GM19023 (cell line): Measurements from ENCODE around the gene NDUFS3.
A peak's percentile ranks its signal among the peaks of the same experiment; 100 is the strongest.

Experiments
- ATAC-seq: cut with Tn5 transposase; IDR thresholded peaks from one replicate; pipeline ENCODE4 v1.9.1; 2021; ENCODE audit warnings: mild to moderate bottlenecking, moderate library complexity; ENCODE audit not compliant: unreplicated experiment

The NDUFS3 gene

GRCh38 chr11:47589584-47589976 is 10.7 kb downstream of the NDUFS3 start:
- no peak for ATAC-seq

DNA sequence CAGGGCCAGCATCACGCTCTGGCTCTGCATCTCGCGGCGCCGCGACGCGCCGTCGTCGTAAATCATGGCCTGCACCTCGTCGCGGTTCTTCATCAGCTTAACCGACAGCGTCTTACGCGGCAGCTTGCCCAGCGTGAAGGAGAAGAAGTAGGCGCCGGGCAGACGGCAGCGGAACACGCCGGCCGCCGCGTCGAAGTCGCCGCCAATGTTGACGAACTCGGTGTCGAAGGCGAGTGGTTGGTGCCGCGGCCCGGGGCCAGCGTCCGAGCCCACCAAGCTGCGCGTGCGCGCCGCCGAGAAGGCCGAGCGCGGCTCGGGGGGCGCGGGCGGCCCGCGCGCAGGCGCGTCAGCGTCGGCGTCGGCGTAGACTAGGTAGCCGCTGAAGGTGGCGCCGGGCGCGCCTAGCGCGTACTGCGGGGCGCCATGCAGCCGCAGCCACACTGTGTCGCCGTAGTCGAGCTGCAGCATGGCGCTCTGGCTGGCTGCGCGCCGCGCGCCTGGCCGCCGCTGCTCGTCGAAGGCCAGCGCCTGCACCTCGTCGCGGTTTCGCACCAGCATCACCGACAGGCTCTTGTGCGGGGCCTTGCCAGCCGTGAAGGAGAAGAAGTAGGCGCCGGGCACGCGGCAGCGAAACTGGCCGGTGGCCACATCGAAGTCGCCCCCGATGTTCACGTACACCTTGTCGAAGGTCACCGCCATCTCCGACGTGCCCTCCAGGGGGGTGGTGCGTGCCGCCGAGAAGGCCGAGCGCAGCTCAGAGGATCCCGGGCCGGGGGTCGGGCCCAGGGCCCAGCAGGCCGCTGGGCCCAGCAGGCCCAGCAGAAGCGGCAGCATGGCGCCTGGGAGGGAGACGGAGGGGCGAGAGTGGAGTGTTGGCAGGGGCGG is 11.3 kb downstream of the NDUFS3 start:
- ATAC-seq = no peak

DNA sequence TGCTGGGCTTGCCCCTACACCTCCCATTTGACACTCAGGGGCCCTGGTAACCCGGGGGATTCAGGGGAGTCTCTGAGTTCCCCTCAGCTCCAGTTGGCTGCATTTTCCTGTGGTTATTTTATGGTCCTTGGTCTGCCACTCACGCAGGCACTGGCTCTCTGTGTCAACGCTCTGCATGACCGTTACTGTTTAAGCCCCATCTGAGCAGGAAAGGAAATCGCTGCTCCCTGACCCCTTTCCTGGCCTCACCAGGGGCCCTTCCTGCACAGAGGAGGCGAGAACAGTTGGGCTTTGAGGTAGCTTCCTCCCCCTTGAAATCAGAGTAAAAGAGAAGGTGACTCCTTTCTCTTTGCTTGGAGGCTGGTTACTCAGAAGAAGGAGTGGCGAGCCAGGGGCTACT is 12.9 kb downstream of the NDUFS3 start:
- no peak for ATAC-seq

DNA sequence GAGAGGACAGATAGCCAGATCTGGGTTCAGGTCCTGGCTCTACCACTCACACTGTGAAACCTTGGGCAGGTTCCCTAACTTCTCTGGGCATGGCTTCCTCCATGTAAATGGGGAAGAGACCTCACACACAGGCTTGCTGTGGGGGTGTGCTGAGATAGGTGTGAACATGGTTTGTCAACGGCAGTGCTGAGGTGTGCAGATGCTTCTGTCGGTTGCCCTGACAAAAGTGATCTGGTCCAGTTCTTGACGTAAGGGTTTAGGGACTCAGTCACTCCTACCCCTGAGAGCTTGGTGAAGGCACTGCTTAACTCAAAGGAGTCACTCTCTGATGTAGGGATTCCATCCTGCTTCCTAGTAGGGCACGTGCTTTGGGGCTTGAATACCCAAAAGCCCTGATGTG is 13.4 kb downstream of the NDUFS3 start:
- no peak for ATAC-seq

DNA sequence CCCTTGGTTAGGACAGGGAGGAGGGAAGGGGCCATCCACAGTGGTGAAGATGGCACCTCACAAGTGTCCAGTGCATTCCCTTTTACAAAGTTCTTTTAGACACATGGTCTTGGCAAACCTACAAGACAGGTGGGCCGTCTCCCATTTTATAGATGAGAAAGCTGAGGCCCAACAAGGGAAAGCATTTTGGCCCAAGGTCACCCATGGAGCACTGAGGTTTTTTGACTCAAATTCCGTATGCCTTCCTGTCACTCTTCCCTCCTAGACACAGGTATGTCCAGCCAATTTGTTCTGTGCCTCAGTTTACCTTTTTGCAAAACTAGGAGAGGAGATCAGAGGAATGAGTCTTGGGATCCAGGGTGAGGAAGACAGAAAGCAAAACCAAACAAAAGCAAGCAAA is 14.1 kb downstream of the NDUFS3 start:
- ATAC-seq = no peak

DNA sequence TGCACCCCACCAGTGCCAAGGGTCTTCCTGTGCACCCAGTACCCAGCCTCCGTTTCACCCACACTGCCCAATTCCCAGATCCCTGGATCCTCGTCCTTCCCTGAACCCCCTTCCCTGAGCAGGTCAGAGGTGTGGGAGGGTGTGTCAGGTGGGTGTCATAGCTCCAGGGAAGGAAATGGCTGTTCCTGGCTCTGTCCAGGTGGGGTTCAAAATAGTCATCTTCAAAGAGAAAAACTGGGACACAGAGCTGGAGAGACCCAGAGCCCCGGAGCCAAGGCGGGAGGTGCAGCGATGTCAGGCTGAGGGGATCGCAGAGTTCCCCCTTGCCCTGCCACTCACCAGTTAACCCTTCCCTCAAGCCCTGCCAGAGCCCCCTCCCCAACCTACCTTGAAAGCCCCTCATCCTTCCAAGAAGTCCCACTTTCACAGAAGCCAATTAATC is 14.6 kb downstream of the NDUFS3 start:
- ATAC-seq = no peak

DNA sequence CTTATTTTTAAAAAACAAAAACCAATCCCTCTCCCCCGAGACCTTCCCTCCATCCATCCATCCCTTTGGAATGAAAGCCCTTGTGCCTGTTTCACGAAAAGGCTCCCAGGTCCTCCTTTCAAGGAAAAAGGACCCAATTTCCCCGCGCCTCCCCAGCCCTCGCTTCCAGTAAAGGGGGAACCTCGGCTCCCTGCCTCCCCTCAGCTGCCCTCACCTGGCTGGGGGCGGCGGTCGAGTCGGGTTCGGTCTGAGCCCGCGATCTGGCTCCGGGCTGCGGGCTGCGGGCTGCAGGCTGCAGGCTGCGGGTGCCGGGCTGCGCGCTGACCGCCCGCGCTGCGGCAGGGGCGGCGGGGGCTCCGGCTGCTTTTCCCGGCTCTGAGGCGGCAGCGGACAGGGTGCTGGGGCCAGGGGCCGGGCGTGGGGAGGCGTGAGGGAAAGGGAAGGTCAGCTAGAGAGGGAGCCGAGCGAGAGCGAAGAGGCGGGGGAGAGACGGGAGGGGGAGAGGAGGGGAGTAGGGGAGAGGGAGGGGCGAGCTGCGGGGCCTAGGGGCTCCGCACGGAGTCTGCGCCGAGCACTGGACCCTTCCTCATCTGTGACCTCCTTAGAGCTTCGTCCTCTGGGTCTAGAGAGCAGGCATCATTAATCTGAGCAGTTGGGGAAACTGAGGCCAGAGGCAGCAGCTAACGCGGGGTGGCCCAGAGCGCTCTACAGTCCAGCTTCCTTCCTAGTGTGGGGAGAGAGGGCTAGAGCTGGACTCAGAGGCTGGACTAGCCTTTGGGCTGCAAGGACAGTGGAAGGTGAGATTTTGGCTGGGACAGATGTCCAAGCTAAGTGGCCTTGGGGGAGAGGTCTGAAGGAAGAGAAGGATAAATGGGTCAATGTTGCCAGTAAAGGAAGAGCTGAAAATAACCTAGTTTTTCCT is 15.3 kb downstream of the NDUFS3 start, which contains the start of gene C1QTNF4:
TSS of gene C1QTNF4 (minus strand) at position 478 of the 922 bp plus-strand sequence. CDS start 3,601 bp downstream, outside the sequence.
- no peak for ATAC-seq

GRCh38 chr11:47595029-47595428 is 16.2 kb downstream of the NDUFS3 start:
- ATAC-seq = no peak

DNA sequence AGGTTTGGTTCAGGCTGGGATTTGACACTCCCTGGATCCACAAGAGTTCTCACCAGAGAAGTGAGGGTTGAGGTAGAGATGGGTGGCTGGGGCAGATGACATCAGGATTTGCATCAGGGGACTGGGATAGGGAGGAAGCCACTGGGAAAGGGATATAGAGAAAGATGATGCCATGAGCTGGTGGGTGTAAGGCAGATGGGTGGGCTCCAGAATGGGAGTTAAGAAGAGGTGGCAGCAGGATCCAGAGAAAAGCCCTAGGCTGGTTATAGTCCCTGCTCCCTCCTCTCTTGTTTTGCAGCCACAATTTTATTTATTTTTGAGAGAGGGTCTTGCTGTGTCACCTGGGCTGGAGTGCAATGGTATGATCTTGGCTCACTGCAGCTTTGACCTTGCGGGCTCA is 17.1 kb downstream of the NDUFS3 start:
- ATAC-seq = no peak

- ATAC-seq = no peak
Observed at GRCh38 chr11:47599902-47600301, 21.0 kb downstream of the NDUFS3 start.

DNA sequence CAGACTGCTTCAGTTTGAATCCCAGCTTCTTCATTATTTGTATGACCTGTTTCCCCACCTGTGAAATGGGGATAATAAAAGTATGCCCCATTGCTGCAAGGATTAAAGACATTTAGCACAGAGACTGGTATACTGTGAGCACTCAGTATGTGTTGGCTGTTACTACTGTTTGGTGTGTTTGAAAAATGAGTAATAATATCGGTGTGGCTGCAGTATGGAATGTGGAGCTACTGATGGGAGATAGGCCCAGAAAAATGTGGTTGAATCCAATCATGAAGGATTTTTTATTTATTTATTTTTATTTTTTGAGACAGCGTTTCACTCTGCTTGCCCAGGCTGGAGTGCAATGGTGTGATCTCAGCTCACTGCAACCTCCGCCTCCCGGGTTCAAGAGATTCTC is 24.4 kb downstream of the NDUFS3 start:
- ATAC-seq = no peak

DNA sequence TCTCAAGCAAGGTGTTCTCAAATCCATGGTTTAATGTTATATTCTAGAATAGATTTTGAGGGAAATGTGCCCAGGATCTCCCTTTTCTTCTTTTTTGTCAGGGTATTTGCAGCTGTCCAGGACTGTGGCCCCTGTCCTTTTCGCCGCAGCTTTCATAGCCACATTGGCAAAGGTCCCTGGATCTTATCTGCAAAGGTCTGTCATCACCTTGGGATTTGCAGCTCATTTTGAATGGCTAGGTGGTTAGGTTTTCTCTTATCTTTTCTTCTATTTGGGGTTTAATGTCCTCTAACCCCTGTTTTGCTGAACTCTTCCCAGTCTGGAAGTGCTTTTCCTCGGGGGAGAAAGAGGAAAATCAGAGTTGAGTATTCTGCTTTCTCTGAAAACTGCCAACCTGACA is 27.0 kb downstream of the NDUFS3 start:
- ATAC-seq = no peak

- no peak for ATAC-seq
Observed at GRCh38 chr11:47606731-47607130, 27.9 kb downstream of the NDUFS3 start.

DNA sequence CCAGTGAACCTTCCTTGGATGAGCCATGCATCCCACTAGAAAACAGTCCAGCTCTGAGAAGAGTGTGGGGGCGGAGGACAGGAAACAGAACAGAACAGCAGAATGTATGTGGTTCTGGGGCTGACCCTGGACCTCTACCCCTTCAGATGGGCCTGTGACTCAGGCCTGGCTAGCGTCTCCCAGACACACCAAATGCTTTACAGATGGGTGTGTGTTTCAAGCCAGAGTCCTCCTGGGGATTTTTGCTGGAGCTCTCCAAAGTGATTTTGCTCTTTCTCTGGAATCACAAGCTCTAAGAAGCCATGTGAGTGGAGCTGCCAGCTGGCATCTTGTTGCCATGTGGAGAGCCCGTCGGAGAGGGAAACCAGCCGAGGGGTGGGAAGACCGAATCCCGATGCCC is 28.5 kb downstream of the NDUFS3 start:
- ATAC-seq = no peak

DNA sequence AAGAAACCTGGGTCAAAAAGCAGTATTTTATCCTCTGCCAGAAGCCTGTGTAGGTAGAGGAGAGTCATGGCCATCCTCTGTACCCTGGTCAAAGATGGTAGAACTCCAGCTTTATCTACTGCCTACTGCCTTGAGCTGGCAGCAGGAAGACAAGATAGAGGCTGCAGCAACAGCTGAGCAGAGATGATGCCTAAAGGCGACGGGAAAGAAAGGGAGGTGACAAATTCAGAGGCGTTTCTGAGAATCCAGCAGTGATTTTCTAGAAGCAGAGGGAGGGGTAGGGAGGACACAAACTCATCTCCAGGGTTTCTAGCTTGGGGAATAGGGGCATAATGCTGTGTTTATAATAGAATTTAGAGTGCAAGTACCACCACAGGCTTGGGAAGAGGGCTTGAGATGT is 30.8 kb downstream of the NDUFS3 start:
- ATAC-seq = no peak

DNA sequence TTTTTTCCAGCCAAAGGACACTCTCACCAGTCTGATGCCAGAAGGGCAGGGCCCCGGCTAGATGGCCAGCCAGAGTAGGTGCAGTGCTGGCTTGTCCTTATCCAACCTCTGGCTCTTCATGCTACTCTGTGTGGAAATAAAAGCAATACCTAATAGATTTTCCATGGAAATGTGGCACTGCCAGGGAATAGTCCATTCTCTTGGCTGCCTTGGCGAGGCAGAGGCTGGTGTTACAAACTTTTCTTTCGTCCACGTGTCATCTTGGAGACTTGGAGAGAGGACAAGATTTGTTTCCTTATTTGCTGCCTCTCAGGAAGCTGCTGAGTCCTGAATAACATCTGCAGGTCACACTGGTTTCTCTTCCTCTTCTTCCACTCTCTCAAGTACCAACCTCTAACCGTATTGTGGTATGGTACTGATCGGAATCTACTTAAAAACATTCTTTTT is 32.5 kb downstream of the NDUFS3 start:
- ATAC-seq = peak; percentile 74

DNA sequence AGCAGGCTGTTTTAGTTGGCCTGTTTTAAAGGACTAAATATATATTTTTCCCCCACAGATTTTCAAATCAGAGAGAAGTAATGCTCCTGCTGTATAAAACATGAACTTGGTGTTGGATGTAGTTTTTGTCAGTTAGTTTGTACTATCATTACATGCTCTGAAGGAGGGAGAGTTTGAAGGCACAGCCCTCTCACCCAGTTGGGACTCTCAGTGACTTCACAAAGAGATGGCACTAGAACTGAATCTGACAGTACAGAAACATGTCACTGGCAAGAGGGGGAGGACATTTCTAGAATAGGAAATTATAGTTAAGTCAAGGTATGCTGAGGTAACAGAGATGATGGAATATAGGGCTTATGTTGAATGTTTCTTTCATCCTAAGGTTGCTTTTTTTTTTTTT is 36.4 kb downstream of the NDUFS3 start:
- no peak for ATAC-seq

- no peak for ATAC-seq
Observed at GRCh38 chr11:47616726-47617416, 38.0 kb downstream of the NDUFS3 start.

DNA sequence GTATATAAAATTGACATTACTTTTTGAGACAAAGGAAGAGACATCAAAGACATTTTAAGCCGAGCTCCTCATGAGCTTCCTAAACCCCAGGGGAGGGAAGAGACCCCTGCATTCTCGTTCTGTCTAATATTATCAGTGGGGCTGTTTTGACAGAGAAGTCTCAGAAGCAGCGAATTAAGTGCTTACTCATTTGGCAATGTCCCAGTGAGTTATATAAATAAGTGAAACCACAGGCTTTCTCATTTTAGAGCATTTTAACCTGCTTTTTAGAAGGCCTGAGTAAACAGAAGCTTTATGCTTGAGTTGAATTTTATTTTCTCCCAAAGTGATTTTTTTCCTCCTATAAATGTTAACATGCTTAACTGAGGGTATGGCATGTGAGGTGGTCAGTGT is 38.5 kb downstream of the NDUFS3 start:
- no peak for ATAC-seq

- no peak for ATAC-seq
Observed at GRCh38 chr11:47620836-47621378, 42.0 kb downstream of the NDUFS3 start.

DNA sequence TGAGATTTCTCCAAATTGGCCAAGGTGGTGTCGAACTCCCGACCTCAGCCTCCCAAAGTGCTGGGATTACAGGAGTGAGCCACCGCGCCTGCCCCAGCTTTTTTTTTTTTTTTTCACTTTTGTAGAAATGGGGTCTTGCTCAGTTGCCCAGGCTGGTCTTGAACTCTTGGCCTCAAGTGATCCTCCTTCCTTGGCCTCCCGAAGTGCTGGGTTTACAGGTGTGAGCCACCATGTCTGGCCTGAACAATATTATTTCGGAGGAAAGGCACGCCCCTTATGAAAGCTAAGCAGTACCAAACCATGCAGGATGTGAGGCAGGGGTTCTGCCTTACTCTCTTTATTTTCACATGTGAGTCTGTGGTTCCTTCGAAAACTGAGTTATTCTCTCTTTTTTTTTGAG is 47.4 kb downstream of the NDUFS3 start:
- no peak for ATAC-seq
